GM12878 (cell line): Measurements from ENCODE around the gene TBCD.

Experiments used
- BHLHE40 ChIP-seq, 2 experiments: fragments of 450-650 bp in 1 of 2; IDR thresholded peaks; 2 replicates each; pipeline ENCODE4 v1.6.1; 2011 to 2017; ENCODE audit warnings: low read depth in 2 of 2, borderline replicate concordance in 1 of 2, improper control_type of control experiment in 1 of 2, low read length in 1 of 2, mild to moderate bottlenecking in 1 of 2
- CHD4 ChIP-seq: fragments of 200-600 bp; sonication (generic); IDR thresholded peaks from 2 replicates; pipeline ENCODE4 v1.6.1; 2016; ENCODE audit warnings: mild to moderate bottlenecking
- CTCF ChIP-seq, 3 experiments: IDR thresholded peaks in 2 of 3; conservative IDR thresholded peaks in 1 of 3; 2 replicates each; pipeline ENCODE4 v1.5.1; 2011; ENCODE audit warnings: low read depth in 3 of 3, low read length in 3 of 3, mild to moderate bottlenecking in 3 of 3, control low read depth in 2 of 3, moderate library complexity in 2 of 3, inconsistent platforms in 1 of 3, mixed read lengths in 1 of 3; ENCODE audit not compliant: control insufficient read depth in 2 of 3, insufficient read depth in 1 of 3; ENCODE audit errors: extremely low read depth in 1 of 3
- EP300 ChIP-seq, 2 experiments: fragments of 150-350 bp in 1 of 2; IDR thresholded peaks; 2 replicates each; pipeline ENCODE4 v1.6.1; 2011 to 2012; ENCODE audit warnings: low read depth in 2 of 2, low read length in 2 of 2, borderline replicate concordance in 1 of 2, improper control_type of control experiment in 1 of 2, inconsistent platforms in 1 of 2; ENCODE audit not compliant: control insufficient read depth in 1 of 2
- FOS ChIP-seq: IDR thresholded peaks from 3 replicates; pipeline ENCODE4 v1.6.1; 2011; ENCODE audit warnings: borderline replicate concordance; ENCODE audit not compliant: insufficient read length; ENCODE audit errors: extremely low read depth
- FOXM1 ChIP-seq: IDR thresholded peaks from 2 replicates; pipeline ENCODE4 v1.6.1; 2012; ENCODE audit warnings: low read depth, mild to moderate bottlenecking, inconsistent platforms, low read length, moderate library complexity
- POLR2A ChIP-seq: IDR thresholded peaks from 2 replicates; pipeline ENCODE4 v1.6.1; 2011; ENCODE audit warnings: low read depth, mild to moderate bottlenecking, low read length
- SIN3A ChIP-seq: IDR thresholded peaks from 2 replicates; pipeline ENCODE4 v1.6.1; 2012; ENCODE audit warnings: low read depth, low read length, improper control_type of control experiment
- TAF1 ChIP-seq: IDR thresholded peaks from 2 replicates; pipeline ENCODE4 v1.6.1; 2011; ENCODE audit warnings: mild to moderate bottlenecking, low read depth, low read length, borderline replicate concordance
- TF ChIP-seq, protein P1 (sequence below): IDR thresholded peaks from 2 replicates; pipeline ENCODE4 v1.6.1; 2011; ENCODE audit warnings: mild to moderate bottlenecking, low read depth, low read length, moderate library complexity; ENCODE audit not compliant: insufficient replicate concordance

DNA sequence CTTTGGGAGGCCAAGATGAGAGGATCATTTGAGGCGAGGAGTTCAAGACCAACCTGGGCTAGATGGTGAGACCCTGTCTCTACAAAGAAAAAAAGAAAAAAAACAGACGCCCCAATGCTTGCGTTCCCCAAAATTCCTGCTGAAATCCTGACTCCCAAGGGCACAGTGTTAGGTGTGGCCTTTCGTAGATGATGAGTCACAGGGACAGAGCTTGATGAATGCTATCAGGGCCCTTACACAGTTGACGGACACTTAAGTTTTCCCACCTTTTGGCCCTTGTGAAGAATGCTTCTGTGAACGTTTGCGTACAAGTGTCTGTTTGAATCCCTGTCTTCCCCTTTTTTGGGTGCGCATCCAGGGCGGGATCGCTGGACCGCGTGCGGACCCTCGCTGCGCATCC lies 104.5 kb downstream of the TBCD start:
- TF ChIP-seq POLR2A (no peak), FOXM1 (no peak), CTCF (IDR thresholded peaks at IDR 0.05 in 2 of 3, conservative IDR thresholded peaks at IDR 0.05 in 1 of 3; ENCODE audit: control insufficient read depth in 2 of 3, extremely low read depth in 1 of 3, insufficient read depth in 1 of 3, low read depth in 3 of 3, low read length in 3 of 3) (no peak), SIN3A (no peak), FOS (no peak), EP300 (IDR thresholded peaks at IDR 0.05; ENCODE audit: borderline replicate concordance in 1 of 2, control insufficient read depth in 1 of 2, low read depth in 2 of 2, low read length in 2 of 2) (no peak), CHD4 (no peak), BHLHE40 (IDR thresholded peaks at IDR 0.05; ENCODE audit: borderline replicate concordance in 1 of 2, low read depth in 2 of 2, low read length in 1 of 2) (no peak), TAF1 (no peak)
- TF ChIP-seq, protein P1, sequence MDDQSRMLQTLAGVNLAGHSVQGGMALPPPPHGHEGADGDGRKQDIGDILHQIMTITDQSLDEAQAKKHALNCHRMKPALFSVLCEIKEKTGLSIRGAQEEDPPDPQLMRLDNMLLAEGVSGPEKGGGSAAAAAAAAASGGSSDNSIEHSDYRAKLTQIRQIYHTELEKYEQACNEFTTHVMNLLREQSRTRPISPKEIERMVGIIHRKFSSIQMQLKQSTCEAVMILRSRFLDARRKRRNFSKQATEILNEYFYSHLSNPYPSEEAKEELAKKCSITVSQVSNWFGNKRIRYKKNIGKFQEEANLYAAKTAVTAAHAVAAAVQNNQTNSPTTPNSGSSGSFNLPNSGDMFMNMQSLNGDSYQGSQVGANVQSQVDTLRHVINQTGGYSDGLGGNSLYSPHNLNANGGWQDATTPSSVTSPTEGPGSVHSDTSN, result no peak
